K562 (cell line): ENCODE data around the gene CHCHD6. TPM values are rescaled to one million over a fixed set of nuclear protein-coding genes. Genes with fewer than 3 reads are reported as not detected.
A peak's percentile ranks its signal among the peaks of the same experiment; 100 is the strongest.

Experiments
- ATAC-seq: fragments of 200-7000 bp; cut with Tn5 transposase; 3 replicates; pipeline ENCODE4 v1.9.1; 2020; ENCODE audit warnings: moderate library complexity
- BruUV-seq: library from RNA; stranded (reverse); fragments of 400-500 nt; replicated peaks from 2 replicates; lab custom pipeline; 2021; lab: Mats Ljungman, UMichigan
- CTCF ChIA-PET: fragments of 300-600 bp; formaldehyde crosslinking; extraction: SDS; loops from one replicate; lab custom pipeline; 2021; ENCODE audit warnings: low intra/inter-chr PET ratio; lab: Yijun Ruan, JAX
- POLR2A ChIA-PET: fragments of 300-600, 350-650 bp; sonication (Branson Sonifier 250); formaldehyde crosslinking; extraction: SDS; loops from one replicate; lab custom pipeline; 2021; ENCODE audit warnings: antibody characterized with exemption, inconsistent platforms; lab: Yijun Ruan, JAX
- DNase-seq, 4 experiments: peaks; one replicate each; pipeline versions ENCODE4 v3.0.0 to v3.0.0-alpha.2; 2011 to 2018; ENCODE audit warnings: low spot score in 3 of 4, mixed read lengths in 3 of 4; ENCODE audit errors: extremely low read depth in 1 of 4
- FAIRE-seq: peaks from 2 replicates; lab custom pipeline; 2011; peaks lifted over from hg19 to GRCh38; lab: Jason Lieb, UNC
- H2AFZ ChIP-seq: 2 replicates; pipeline ENCODE4 v1.6.0; 2011; ENCODE audit warnings: low read depth, low read length, control low read depth, inconsistent platforms
- H3K27ac ChIP-seq: fragments of 200-600 bp; 3 replicates; pipeline ENCODE4 v1.8.0; 2011; ENCODE audit warnings: low read depth, mild to moderate bottlenecking, control low read depth, inconsistent platforms, low read length, moderate library complexity, mixed read lengths; ENCODE audit errors: extremely low read depth
- H3K27me3 ChIP-seq, 2 experiments: fragments of 300-600 bp in 1 of 2; 2 replicates in 1 of 2; 3 replicates in 1 of 2; pipeline versions ENCODE4 v1.6.0 to v1.8.0; 2011; ENCODE audit warnings: inconsistent platforms in 2 of 2, low read length in 2 of 2, mild to moderate bottlenecking in 1 of 2, mixed read lengths in 1 of 2, moderate library complexity in 1 of 2; ENCODE audit not compliant: control insufficient read depth in 2 of 2, insufficient read depth in 2 of 2
- H3K36me3 ChIP-seq: fragments of 300-600 bp; 3 replicates; pipeline ENCODE4 v1.8.0; 2011; ENCODE audit warnings: mild to moderate bottlenecking, low read length, inconsistent platforms; ENCODE audit not compliant: control insufficient read depth, insufficient read depth
- H3K4me1 ChIP-seq, 2 experiments: fragments of 200-600 bp in 1 of 2; replicated peaks in 1 of 2; 2 replicates in 1 of 2; 3 replicates in 1 of 2; pipeline versions ENCODE4 v1.5.1 to v1.8.0; 2011; ENCODE audit warnings: inconsistent platforms in 2 of 2, low read length in 2 of 2, mild to moderate bottlenecking in 1 of 2, mixed read lengths in 1 of 2, moderate library complexity in 1 of 2; ENCODE audit not compliant: control insufficient read depth in 2 of 2, insufficient read depth in 2 of 2
- H3K4me2 ChIP-seq: 2 replicates; pipeline ENCODE4 v1.6.1; 2011; ENCODE audit warnings: low read length, control low read depth, inconsistent platforms, mixed read lengths; ENCODE audit not compliant: insufficient read depth
- H3K4me3 ChIP-seq: fragments of 200-600 bp; sonication (generic), shearing (Covaris generic); 2 replicates; pipeline ENCODE4 v1.5.1; 2016; ENCODE audit warnings: control low read depth, inconsistent platforms
- H3K79me2 ChIP-seq: fragments of 200-600 bp; 3 replicates; pipeline ENCODE4 v1.8.0; 2011; ENCODE audit warnings: low read length, inconsistent platforms; ENCODE audit not compliant: control insufficient read depth, insufficient read depth
- H3K9ac ChIP-seq, 2 experiments: 2 replicates each; pipeline versions ENCODE4 v1.6.0 to v1.6.1; 2011; ENCODE audit warnings: low read depth in 2 of 2, low read length in 2 of 2, control low read depth in 1 of 2, inconsistent platforms in 1 of 2, mild to moderate bottlenecking in 1 of 2, mixed read lengths in 1 of 2; ENCODE audit not compliant: insufficient read depth in 1 of 2
- H3K9me1 ChIP-seq: one replicate; pipeline ENCODE4 v1.6.0; 2011; ENCODE audit warnings: inconsistent platforms, mild to moderate bottlenecking, low read length, moderate library complexity; ENCODE audit not compliant: control insufficient read depth, insufficient read depth
- H3K9me3 ChIP-seq: replicated peaks from 2 replicates; pipeline ENCODE4 v1.5.1; 2011; ENCODE audit warnings: low read depth, low read length, inconsistent platforms; ENCODE audit not compliant: control insufficient read depth, insufficient read depth
- H4K20me1 ChIP-seq: replicated peaks from 2 replicates; pipeline ENCODE4 v1.6.1; 2011; ENCODE audit warnings: low read length, inconsistent platforms, mixed read lengths; ENCODE audit not compliant: control insufficient read depth, insufficient read depth
- HMG20B ChIP-seq: fragments of 250-450 bp; sonication (Bioruptor Pico); IDR thresholded peaks from 2 replicates; pipeline ENCODE4 v1.5.0; 2021; ENCODE audit warnings: mild to moderate bottlenecking
- NCOA6 ChIP-seq: fragments of 450-650 bp; IDR thresholded peaks from 2 replicates; pipeline ENCODE4 v1.6.1; 2017; ENCODE audit warnings: mild to moderate bottlenecking
- NFXL1 ChIP-seq: fragments of 450-650 bp; formaldehyde crosslinking; IDR thresholded peaks from 2 replicates; pipeline ENCODE4 v1.4.0; 2021; ENCODE audit warnings: mild to moderate bottlenecking
- NRF1 ChIP-seq, 2 experiments: fragments of 450-650 bp; IDR thresholded peaks in 1 of 2; conservative IDR thresholded peaks in 1 of 2; 2 replicates each; pipeline ENCODE4 v1.6.1; 2014; ENCODE audit warnings: mild to moderate bottlenecking in 2 of 2
- RAD21 ChIP-seq, 2 experiments: fragments of 250-450 bp in 1 of 2; fragments of 450-650 bp in 1 of 2; sonication (Bioruptor Pico) in 1 of 2; formaldehyde crosslinking in 1 of 2; IDR thresholded peaks in 1 of 2; conservative IDR thresholded peaks in 1 of 2; 2 replicates each; pipeline versions ENCODE4 v1.4.0 to v1.8.0; 2020 to 2022; ENCODE audit warnings: mild to moderate bottlenecking in 2 of 2, moderate library complexity in 1 of 2
- RBFOX2 ChIP-seq: fragments of 200-400 bp; formaldehyde crosslinking; IDR thresholded peaks from 2 replicates; pipeline ENCODE4 v1.6.1; 2017; ENCODE audit warnings: low read depth, mild to moderate bottlenecking, low read length, moderate library complexity
- RBM14 ChIP-seq: fragments of 200-400 bp; formaldehyde crosslinking; IDR thresholded peaks from 2 replicates; pipeline ENCODE4 v1.6.1; 2018; ENCODE audit warnings: low read depth, mild to moderate bottlenecking, low read length, moderate library complexity, borderline replicate concordance; ENCODE audit not compliant: insufficient read depth
- TCF7L2 ChIP-seq: fragments of 150-350 bp; IDR thresholded peaks from 2 replicates; pipeline ENCODE4 v1.6.1; 2016; ENCODE audit warnings: low read depth, mild to moderate bottlenecking, low read length, moderate library complexity
- TEAD1 ChIP-seq, 2 experiments: fragments of 450-650 bp in 1 of 2; sonication (generic) in 1 of 2; formaldehyde crosslinking; IDR thresholded peaks; 2 replicates each; pipeline versions ENCODE4 v1.4.0 to v1.8.0; 2020 to 2022; ENCODE audit warnings: mild to moderate bottlenecking in 2 of 2, missing genetic modification reagents in 1 of 2
- TEAD4 ChIP-seq, 2 experiments: sonication (generic) in 1 of 2; formaldehyde crosslinking in 1 of 2; IDR thresholded peaks; 2 replicates each; pipeline versions ENCODE4 v1.6.1 to v1.8.0; 2012 to 2022; ENCODE audit warnings: borderline replicate concordance in 1 of 2, inconsistent platforms in 1 of 2, low read length in 1 of 2, mild to moderate bottlenecking in 1 of 2, missing genetic modification reagents in 1 of 2
- TFAP4 ChIP-seq: sonication (generic); formaldehyde crosslinking; IDR thresholded peaks from 2 replicates; pipeline ENCODE4 v1.8.0; 2022; ENCODE audit warnings: missing genetic modification reagents, mild to moderate bottlenecking, moderate library complexity, borderline replicate concordance
- ZBTB33 ChIP-seq: sonication (generic); formaldehyde crosslinking; IDR thresholded peaks from 2 replicates; pipeline ENCODE4 v1.8.1; 2023; ENCODE audit warnings: mild to moderate bottlenecking, missing genetic modification reagents
- ZBTB43 ChIP-seq: sonication (generic); formaldehyde crosslinking; IDR thresholded peaks from 2 replicates; pipeline ENCODE4 v1.8.0; 2023; ENCODE audit warnings: mild to moderate bottlenecking, missing genetic modification reagents
- ZNF124 ChIP-seq: sonication (generic); formaldehyde crosslinking; IDR thresholded peaks from 2 replicates; pipeline ENCODE4 v1.8.1; 2022; ENCODE audit warnings: missing genetic modification reagents
- whole genome bisulfite sequencing: fragments of 100-300 bp; shearing (Covaris generic); methylation state at CpG from one replicate; pipeline ENCODE4 v1.1.6; 2016; ENCODE audit warnings: low coverage, mixed read lengths; ENCODE audit not compliant: insufficient coverage; ENCODE audit errors: missing lambda C conversion rate; 5-methylcytosine and 5-hydroxymethylcytosine counted together
- in situ Hi-C: fragments of 300-500 bp; cut with MboI; formaldehyde crosslinking; loops from 4 replicates; pipeline ENCODE4 v1.15.0; 2018; ENCODE audit warnings: inconsistent platforms, mixed read lengths
- intact Hi-C: fragments of 100-400 bp; cut with micrococcal nuclease; formaldehyde crosslinking; loops from 2 replicates; pipeline ENCODE4 v1.14.2; 2022
- polyA plus RNA-seq, 8 experiments: library from polyadenylated mRNA; depleted of rRNA in 4 of 8; stranded (reverse) in 5 of 8; unstranded in 3 of 8; fragments of >200 nt; fragmentation: Nextera tagmentation in 2 of 8; fragmentation: Illumina TruSeq in 1 of 8; extraction: Ambion mirVana in 2 of 8; extraction: Trizol in 1 of 8; gene quantifications; 2 replicates each; pipeline versions ENCODE4 v1.2.1 to v1.2.3, GENCODE V29; 2011 to 2014; ENCODE audit warnings: inconsistent platforms in 1 of 8, missing spikeins in 1 of 8
- total RNA-seq, 7 experiments: library from RNA; depleted of rRNA in 6 of 7; stranded (reverse); fragments of >200 nt in 6 of 7; fragmentation: Illumina TruSeq in 2 of 7; extraction: Trizol in 2 of 7; gene quantifications; 2 replicates each; pipeline versions ENCODE4 v1.2.1 to v1.2.3, GENCODE V29; 2011 to 2021; ENCODE audit warnings: low replicate concordance in 1 of 7

The CHCHD6 gene
- total and polyA plus RNA-seq, 9 of the 15 experiments (the other 6 are each of a cell fraction or from before 2014, with no cell fraction given) = 4.6 to 18.6 (median 10.9) TPM

- ChIA-PET POLR2A (interaction anchor here (0.6 to 1.2 kb wide), 2 partner anchors 16 to 126 kb away, joined by 3 to 5 read pairs; no protein-coding TSS in a partner anchor), CTCF (no interaction called here)
- no peak for FAIRE-seq
- intact Hi-C loops = no loop called here
- WGBS = 71% methylated on average over 19 of the region's 26 CpGs
- in situ Hi-C loops = no loop called here
- Histone ChIP-seq H3K9me3 (no peaks in the 10 kb centered on the region), H4K20me1 (peaks cover 21% of the 10 kb centered on the region; the same call in 1 of the 2 replicates), H3K36me3 (peaks cover 23% of the 10 kb centered on the region; the same call in 2 of the 3 replicates), H3K4me1 (peaks cover 0 to 22% of the 10 kb centered on the region in 2 experiments; a peak in 2 of 5 replicates), H3K79me2 (peaks cover 24% of the 10 kb centered on the region), H3K27ac (no peak overlapping the region), H3K27me3 (no peaks in the 10 kb centered on the region), H3K4me3 (no peak overlapping the region), H3K9ac (no peak overlapping the region; a peak in 1 of 4 replicates), H3K9me1 (no peaks in the 10 kb centered on the region), H2AFZ (no peak overlapping the region), H3K4me2 (no peak overlapping the region)
- ATAC-seq = peak; percentile 81
- DNase-seq = peak; percentile 27 to 49 (median 42)
- BruUV-seq = no TSS peak
- TF ChIP-seq ZBTB33 (CRISPR knock-in tag) = peak; percentile 53; the same call in 1 of the 2 replicates
- TF ChIP-seq NFXL1 (CRISPR knock-in tag) = no peak
- no peak for TF ChIP-seq NRF1 (conservative IDR thresholded peaks at IDR 0.05 in 1 of 2, IDR thresholded peaks at IDR 0.05 in 1 of 2)
- TF ChIP-seq TCF7L2 = no peak
- TF ChIP-seq TEAD1 (CRISPR knock-in tag; IDR thresholded peaks at IDR 0.05) = peak in 1 of 2 experiments; percentile 42; a peak in 1 of 4 replicates
- TF ChIP-seq TFAP4 (CRISPR knock-in tag) = peak; percentile 36; the same call in 1 of the 2 replicates
- peak in 1 of 2 experiments; percentile 45; a peak in 2 of 4 replicates for TF ChIP-seq RAD21 (CRISPR knock-in tag; conservative IDR thresholded peaks at IDR 0.05 in 1 of 2, IDR thresholded peaks at IDR 0.05 in 1 of 2)
- 0 out of 2 replicates have a peak, but pooled peaks have one; percentile 31 for TF ChIP-seq TEAD4 (IDR thresholded peaks at IDR 0.05; ENCODE audit: low read length)
- no peak for TF ChIP-seq TEAD4 (CRISPR knock-in tag; IDR thresholded peaks at IDR 0.05; ENCODE audit: borderline replicate concordance)
- no peak for TF ChIP-seq RBM14
- no peak for TF ChIP-seq NCOA6
- TF ChIP-seq RBFOX2 = 0 out of 2 replicates have a peak, but pooled peaks have one; percentile 33
- no peak for TF ChIP-seq ZBTB43 (CRISPR knock-in tag)
- no peak for TF ChIP-seq HMG20B (CRISPR knock-in tag)
- TF ChIP-seq ZNF124 (CRISPR knock-in tag) = no peak
Observed at GRCh38 chr3:127002195-127003174, 298.4 kb downstream of the CHCHD6 start.
